Endothelial cell of umbilical vein (primary cell): ENCODE measurements around the gene RASGRP4. TPM values are rescaled to one million over a fixed set of nuclear protein-coding genes. Genes with fewer than 3 reads are reported as not detected.

ENCODE experiments used
- BruUV-seq: library from RNA; stranded (reverse); fragments of 400-500 nt; replicated peaks from 2 replicates; lab custom pipeline; 2021; lab: Mats Ljungman, UMichigan
- CTCF ChIA-PET: fragments of 300-600, 350-600 bp; sonication (Branson Sonifier 250); formaldehyde crosslinking; loops from one replicate; lab custom pipeline; 2021; ENCODE audit warnings: antibody characterized with exemption, inconsistent platforms; lab: Charles Lee
- POLR2A ChIA-PET: fragments of 300-600, 350-600 bp; sonication (Branson Sonifier 250); formaldehyde crosslinking; loops from one replicate; lab custom pipeline; 2021; ENCODE audit warnings: antibody characterized with exemption, inconsistent platforms; lab: Charles Lee
- DNase-seq: peaks from one replicate; pipeline ENCODE4 v3.0.0-alpha.2; 2011; ENCODE audit warnings: low read depth, low spot score
- FAIRE-seq: peaks from 2 replicates; lab custom pipeline; 2011; peaks lifted over from hg19 to GRCh38; lab: Jason Lieb, UNC
- H2AFZ ChIP-seq: 2 replicates; pipeline ENCODE4 v1.6.0; 2012; ENCODE audit warnings: low read depth, low read length, control low read depth, inconsistent platforms
- H3K27ac ChIP-seq: 2 replicates; pipeline ENCODE4 v1.5.1; 2011; ENCODE audit warnings: low read depth, mild to moderate bottlenecking, control low read depth, low read length, moderate library complexity; ENCODE audit not compliant: insufficient read depth
- H3K27me3 ChIP-seq, 2 experiments: 2 replicates each; pipeline versions ENCODE4 v1.6.0 to v1.6.1; 2011; ENCODE audit warnings: low read length in 2 of 2, mixed read lengths in 1 of 2; ENCODE audit not compliant: control insufficient read depth in 2 of 2, insufficient read depth in 2 of 2
- H3K36me3 ChIP-seq, 2 experiments: 2 replicates in 1 of 2; 3 replicates in 1 of 2; pipeline ENCODE4 v1.5.1; 2011; ENCODE audit warnings: low read length in 2 of 2, mild to moderate bottlenecking in 1 of 2, moderate library complexity in 1 of 2; ENCODE audit not compliant: control insufficient read depth in 2 of 2, insufficient read depth in 2 of 2; ENCODE audit errors: extremely low read depth in 1 of 2
- H3K4me1 ChIP-seq: 3 replicates; pipeline ENCODE4 v1.5.1; 2011; ENCODE audit warnings: mild to moderate bottlenecking, low read length; ENCODE audit not compliant: control insufficient read depth, insufficient read depth; ENCODE audit errors: extremely low read depth
- H3K4me2 ChIP-seq: 2 replicates; pipeline ENCODE4 v1.6.1; 2011; ENCODE audit warnings: low read length, control low read depth, mixed read lengths; ENCODE audit not compliant: insufficient read depth
- H3K4me3 ChIP-seq, 3 experiments: fragments of 200-600 bp in 1 of 3; sonication (generic), shearing (Covaris generic) in 1 of 3; replicated peaks in 1 of 3; 2 replicates each; pipeline ENCODE4 v1.5.1; 2011 to 2016; ENCODE audit warnings: control low read depth in 3 of 3, low read length in 3 of 3, mild to moderate bottlenecking in 2 of 3, inconsistent platforms in 1 of 3, low read depth in 1 of 3, moderate library complexity in 1 of 3; ENCODE audit not compliant: insufficient read depth in 1 of 3
- H3K79me2 ChIP-seq: 2 replicates; pipeline ENCODE4 v1.6.0; 2012; ENCODE audit warnings: low read length, inconsistent platforms; ENCODE audit not compliant: control insufficient read depth, insufficient read depth
- H3K9ac ChIP-seq: replicated peaks from 2 replicates; pipeline ENCODE3; 2011; ENCODE audit warnings: low read length, control low read depth; ENCODE audit not compliant: insufficient read depth; ENCODE audit errors: extremely low read depth
- H3K9me1 ChIP-seq: replicated peaks from 3 replicates; pipeline ENCODE4 v1.6.0; 2011; ENCODE audit warnings: mild to moderate bottlenecking, low read length; ENCODE audit not compliant: control insufficient read depth, insufficient read depth; ENCODE audit errors: extremely low read depth
- H3K9me3 ChIP-seq: replicated peaks from 2 replicates; pipeline ENCODE4 v1.5.1; 2012; ENCODE audit warnings: low read length, inconsistent platforms; ENCODE audit not compliant: control insufficient read depth, insufficient read depth
- H4K20me1 ChIP-seq: replicated peaks from 2 replicates; pipeline ENCODE3; 2011; ENCODE audit warnings: mild to moderate bottlenecking, low read length; ENCODE audit not compliant: control insufficient read depth, insufficient read depth; ENCODE audit errors: extremely low read depth
- CTCF ChIP-seq, 2 donors: IDR thresholded peaks; 1 replicate in 1 of 2; 2 replicates in 1 of 2; pipeline ENCODE4 v1.5.1; 2011; ENCODE audit warnings: low read length in 2 of 2, mild to moderate bottlenecking in 2 of 2, moderate library complexity in 2 of 2, control low read depth in 1 of 2, inconsistent platforms in 1 of 2, low read depth in 1 of 2; ENCODE audit not compliant: insufficient read depth in 1 of 2; ENCODE audit errors: extremely low read depth in 1 of 2
- EZH2 ChIP-seq: IDR thresholded peaks from 2 replicates; pipeline ENCODE4 v1.6.1; 2012; ENCODE audit warnings: borderline replicate concordance, low read depth, mild to moderate bottlenecking, moderate library complexity, low read length, inconsistent platforms; ENCODE audit not compliant: severe bottlenecking
- FOS ChIP-seq: IDR thresholded peaks from 2 replicates; pipeline ENCODE4 v1.6.1; 2011; ENCODE audit warnings: mild to moderate bottlenecking, low read length, moderate library complexity, borderline replicate concordance; ENCODE audit not compliant: insufficient read depth
- GATA2 ChIP-seq: IDR thresholded peaks from 2 replicates; pipeline ENCODE4 v1.7.0; 2011; ENCODE audit warnings: low read depth, mild to moderate bottlenecking, moderate library complexity, mixed read lengths, low read length; ENCODE audit not compliant: insufficient read length, insufficient read depth
- JUN ChIP-seq: IDR thresholded peaks from 2 replicates; pipeline ENCODE4 v1.6.1; 2011; ENCODE audit warnings: borderline replicate concordance, low read depth; ENCODE audit not compliant: insufficient read length, insufficient read depth
- MAX ChIP-seq: IDR thresholded peaks from 2 replicates; pipeline ENCODE4 v1.6.1; 2011; ENCODE audit not compliant: insufficient read depth, insufficient read length
- MYC ChIP-seq: IDR thresholded peaks from one replicate; pipeline ENCODE4 v1.6.1; 2011; ENCODE audit warnings: mild to moderate bottlenecking, low read depth, low read length
- POLR2A ChIP-seq: IDR thresholded peaks from 2 replicates; pipeline ENCODE4 v1.6.1; 2012; ENCODE audit warnings: low read depth, mild to moderate bottlenecking, control low read depth, low read length
- POLR2AphosphoS5 ChIP-seq: IDR thresholded peaks from 2 replicates; pipeline ENCODE4 v1.6.1; 2012; ENCODE audit warnings: low read depth, mild to moderate bottlenecking, control low read depth, low read length, moderate library complexity; ENCODE audit not compliant: insufficient read depth
- dilution Hi-C: fragments of 300-500 bp; cut with MboI; formaldehyde crosslinking; loops from one replicate; pipeline ENCODE4 v1.15.0; 2019; ENCODE audit warnings: low sequenced_read_pairs; ENCODE audit not compliant: extremely low pct_ligation_motif_present
- intact Hi-C: fragments of 100-400 bp; cut with micrococcal nuclease; formaldehyde crosslinking; loops from one replicate; pipeline ENCODE4 v1.10.0; 2022
- polyA plus RNA-seq, 4 experiments: library from polyadenylated mRNA; depleted of rRNA in 3 of 4; stranded (reverse) in 3 of 4; unstranded in 1 of 4; fragments of >200 nt; gene quantifications; 2 replicates each; pipeline versions ENCODE4 v1.2.1 to v1.2.3, GENCODE V29; 2011 to 2012; ENCODE audit warnings: missing spikeins in 1 of 4
- total RNA-seq: library from RNA; stranded (reverse); gene quantifications from 2 replicates; pipeline ENCODE4 v1.2.3, GENCODE V29; 2021

The RASGRP4 gene
- total and polyA plus RNA-seq, 2 donors (not counting 3 experiments of a cell fraction or from before 2014, with no cell fraction given), result not detected

GRCh38 chr19:38449518-38449917 lies 23.5 kb upstream of the RASGRP4 start:
- POLR2A ChIA-PET, result no interaction called here
- H3K27ac ChIP-seq, result no peak overlapping the region
- H3K9me3 ChIP-seq, result no peaks in the 10 kb centered on the region
- H4K20me1 ChIP-seq, result no peaks in the 10 kb centered on the region
- no peaks in the 10 kb centered on the region for H3K79me2 ChIP-seq
- no peak overlapping the region for H2AFZ ChIP-seq
- dilution Hi-C loops, result no loop called here
- TF ChIP-seq MYC, result no peak
- no peak for TF ChIP-seq GATA2
- no peak for TF ChIP-seq POLR2A
- no peak for TF ChIP-seq POLR2AphosphoS5
- no peak for TF ChIP-seq MAX
- no peak for TF ChIP-seq EZH2
- TF ChIP-seq CTCF (IDR thresholded peaks at IDR 0.05; ENCODE audit: extremely low read depth in 1 of 2, insufficient read depth in 1 of 2, low read depth in 1 of 2, low read length in 2 of 2), result no peak
- TF ChIP-seq JUN, result no peak
- no peak for TF ChIP-seq FOS
- CTCF ChIA-PET, result no interaction called here
- BruUV-seq, result no TSS peak
- H3K9me1 ChIP-seq, result no peaks in the 10 kb centered on the region
- DNase-seq (no peak), FAIRE-seq (no peak)
- no peaks in the 10 kb centered on the region for H3K27me3 ChIP-seq
- no peak overlapping the region for H3K9ac ChIP-seq
- H3K4me2 ChIP-seq, result no peak overlapping the region
- intact Hi-C loops, result no loop called here
- H3K4me1 ChIP-seq, result no peaks in the 10 kb centered on the region
- H3K36me3 ChIP-seq, result no peaks in the 10 kb centered on the region
- H3K4me3 ChIP-seq, result no peak overlapping the region
